ENCODE data around the gene PRSS12.

The PRSS12 gene

DNA sequence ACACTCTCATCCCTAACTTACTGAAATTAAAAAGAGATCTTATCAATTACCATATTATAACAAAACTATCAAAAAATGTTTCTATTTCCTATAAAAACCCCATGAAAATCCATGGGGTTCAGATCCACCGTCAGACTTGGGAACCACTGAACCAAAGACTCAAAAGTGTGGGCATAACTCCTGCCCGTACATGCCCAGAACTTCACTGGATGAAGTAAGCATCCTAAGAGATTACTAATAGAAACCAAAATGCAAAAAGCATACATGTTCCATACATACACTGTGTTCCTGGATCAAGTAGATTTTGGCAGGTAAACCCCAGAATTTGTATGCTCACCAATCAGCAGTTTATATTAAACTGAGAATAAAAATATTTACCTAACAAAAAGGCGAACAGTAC lies 66.1 kb downstream of the PRSS12 start:
- Histone ChIP-seq H3K27ac (replicated peaks) (no peak overlapping the region), H3K4me3 (replicated peaks; ENCODE audit: insufficient read depth, low read length) (no peak overlapping the region), H3K27me3 (ENCODE audit: insufficient read depth, poor library complexity, severe bottlenecking) (no peaks in the 10 kb centered on the region)
- no peak for DNase-seq (ENCODE audit: low read depth in 1 of 2, low spot score in 1 of 2)
- TF ChIP-seq SPI1 (IDR thresholded peaks at IDR 0.05; ENCODE audit: borderline replicate concordance, low read depth) (no peak), GABPA (IDR thresholded peaks at IDR 0.05; ENCODE audit: low read depth) (no peak), POLR2AphosphoS5 (IDR thresholded peaks at IDR 0.05; ENCODE audit: low read depth) (no peak)
- TF ChIP-seq, protein P1, sequence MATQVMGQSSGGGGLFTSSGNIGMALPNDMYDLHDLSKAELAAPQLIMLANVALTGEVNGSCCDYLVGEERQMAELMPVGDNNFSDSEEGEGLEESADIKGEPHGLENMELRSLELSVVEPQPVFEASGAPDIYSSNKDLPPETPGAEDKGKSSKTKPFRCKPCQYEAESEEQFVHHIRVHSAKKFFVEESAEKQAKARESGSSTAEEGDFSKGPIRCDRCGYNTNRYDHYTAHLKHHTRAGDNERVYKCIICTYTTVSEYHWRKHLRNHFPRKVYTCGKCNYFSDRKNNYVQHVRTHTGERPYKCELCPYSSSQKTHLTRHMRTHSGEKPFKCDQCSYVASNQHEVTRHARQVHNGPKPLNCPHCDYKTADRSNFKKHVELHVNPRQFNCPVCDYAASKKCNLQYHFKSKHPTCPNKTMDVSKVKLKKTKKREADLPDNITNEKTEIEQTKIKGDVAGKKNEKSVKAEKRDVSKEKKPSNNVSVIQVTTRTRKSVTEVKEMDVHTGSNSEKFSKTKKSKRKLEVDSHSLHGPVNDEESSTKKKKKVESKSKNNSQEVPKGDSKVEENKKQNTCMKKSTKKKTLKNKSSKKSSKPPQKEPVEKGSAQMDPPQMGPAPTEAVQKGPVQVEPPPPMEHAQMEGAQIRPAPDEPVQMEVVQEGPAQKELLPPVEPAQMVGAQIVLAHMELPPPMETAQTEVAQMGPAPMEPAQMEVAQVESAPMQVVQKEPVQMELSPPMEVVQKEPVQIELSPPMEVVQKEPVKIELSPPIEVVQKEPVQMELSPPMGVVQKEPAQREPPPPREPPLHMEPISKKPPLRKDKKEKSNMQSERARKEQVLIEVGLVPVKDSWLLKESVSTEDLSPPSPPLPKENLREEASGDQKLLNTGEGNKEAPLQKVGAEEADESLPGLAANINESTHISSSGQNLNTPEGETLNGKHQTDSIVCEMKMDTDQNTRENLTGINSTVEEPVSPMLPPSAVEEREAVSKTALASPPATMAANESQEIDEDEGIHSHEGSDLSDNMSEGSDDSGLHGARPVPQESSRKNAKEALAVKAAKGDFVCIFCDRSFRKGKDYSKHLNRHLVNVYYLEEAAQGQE (IDR thresholded peaks at IDR 0.05; ENCODE audit: insufficient replicate concordance, low read depth), result no peak
- TF ChIP-seq, protein P2, sequence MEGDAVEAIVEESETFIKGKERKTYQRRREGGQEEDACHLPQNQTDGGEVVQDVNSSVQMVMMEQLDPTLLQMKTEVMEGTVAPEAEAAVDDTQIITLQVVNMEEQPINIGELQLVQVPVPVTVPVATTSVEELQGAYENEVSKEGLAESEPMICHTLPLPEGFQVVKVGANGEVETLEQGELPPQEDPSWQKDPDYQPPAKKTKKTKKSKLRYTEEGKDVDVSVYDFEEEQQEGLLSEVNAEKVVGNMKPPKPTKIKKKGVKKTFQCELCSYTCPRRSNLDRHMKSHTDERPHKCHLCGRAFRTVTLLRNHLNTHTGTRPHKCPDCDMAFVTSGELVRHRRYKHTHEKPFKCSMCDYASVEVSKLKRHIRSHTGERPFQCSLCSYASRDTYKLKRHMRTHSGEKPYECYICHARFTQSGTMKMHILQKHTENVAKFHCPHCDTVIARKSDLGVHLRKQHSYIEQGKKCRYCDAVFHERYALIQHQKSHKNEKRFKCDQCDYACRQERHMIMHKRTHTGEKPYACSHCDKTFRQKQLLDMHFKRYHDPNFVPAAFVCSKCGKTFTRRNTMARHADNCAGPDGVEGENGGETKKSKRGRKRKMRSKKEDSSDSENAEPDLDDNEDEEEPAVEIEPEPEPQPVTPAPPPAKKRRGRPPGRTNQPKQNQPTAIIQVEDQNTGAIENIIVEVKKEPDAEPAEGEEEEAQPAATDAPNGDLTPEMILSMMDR (IDR thresholded peaks at IDR 0.05; ENCODE audit: insufficient read depth, low read length), result no peak

DNA sequence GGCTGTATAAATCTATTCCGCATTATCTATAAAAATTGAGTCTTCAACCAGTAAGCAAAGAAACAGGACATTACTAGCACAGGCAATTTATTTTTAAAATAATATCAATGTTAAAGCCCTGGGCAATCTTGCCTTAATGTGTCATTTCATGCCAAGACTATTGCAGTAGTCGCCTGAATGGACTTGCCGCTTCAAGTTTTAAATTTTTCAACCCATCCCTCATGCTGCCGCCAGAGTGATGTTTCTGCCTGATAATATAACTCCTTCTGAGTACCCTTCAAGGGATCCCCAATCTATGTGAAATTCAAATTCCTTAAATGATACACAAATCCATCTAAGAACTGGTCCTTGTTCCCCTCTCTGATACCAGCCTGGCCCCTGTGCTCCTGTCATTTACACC lies 66.9 kb downstream of the PRSS12 start:
- Histone ChIP-seq H3K27me3 (ENCODE audit: insufficient read depth, poor library complexity, severe bottlenecking) (no peaks in the 10 kb centered on the region), H3K27ac (replicated peaks) (no peak overlapping the region), H3K4me3 (replicated peaks; ENCODE audit: insufficient read depth, low read length) (no peak overlapping the region)
- TF ChIP-seq, protein P2 (IDR thresholded peaks at IDR 0.05; ENCODE audit: insufficient read depth, low read length), result no peak
- TF ChIP-seq POLR2AphosphoS5 (IDR thresholded peaks at IDR 0.05; ENCODE audit: low read depth) (no peak), GABPA (IDR thresholded peaks at IDR 0.05; ENCODE audit: low read depth) (no peak), SPI1 (IDR thresholded peaks at IDR 0.05; ENCODE audit: borderline replicate concordance, low read depth) (no peak)
- TF ChIP-seq, protein P1 (IDR thresholded peaks at IDR 0.05; ENCODE audit: insufficient replicate concordance, low read depth), result no peak
- no peak for DNase-seq (ENCODE audit: low read depth in 1 of 2, low spot score in 1 of 2)

DNA sequence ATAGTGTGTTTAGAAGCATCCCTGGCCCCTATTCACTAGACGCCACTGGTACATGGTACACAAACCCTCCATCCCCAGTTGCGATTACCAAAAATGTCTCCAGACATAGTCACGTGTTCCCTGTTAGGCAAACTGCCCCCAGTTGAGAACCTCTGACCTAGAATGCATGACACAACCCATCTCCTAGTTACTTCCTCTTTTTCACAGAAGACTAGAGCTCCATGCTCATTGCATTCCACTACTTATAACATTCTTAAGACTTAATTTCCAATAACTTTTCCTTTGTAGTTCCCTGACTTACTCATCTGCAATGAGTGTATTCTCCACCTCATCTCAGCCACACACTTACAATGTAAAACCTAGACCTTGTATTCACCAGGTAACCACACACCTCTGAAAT lies 68.6 kb downstream of the PRSS12 start:
- Histone ChIP-seq H3K4me3 (replicated peaks; ENCODE audit: insufficient read depth, low read length) (no peak overlapping the region), H3K27me3 (ENCODE audit: insufficient read depth, poor library complexity, severe bottlenecking) (no peaks in the 10 kb centered on the region), H3K27ac (replicated peaks) (peak overlapping the region; percentile 47)
- peak; percentile 65 to 89 for DNase-seq (ENCODE audit: low read depth in 1 of 2, low spot score in 1 of 2)
- TF ChIP-seq POLR2AphosphoS5 (IDR thresholded peaks at IDR 0.05; ENCODE audit: low read depth), result peak; percentile 37; the same call in 1 of the 2 replicates
- TF ChIP-seq SPI1 (IDR thresholded peaks at IDR 0.05; ENCODE audit: borderline replicate concordance, low read depth), result no peak
- no peak for TF ChIP-seq GABPA (IDR thresholded peaks at IDR 0.05; ENCODE audit: low read depth)

DNA sequence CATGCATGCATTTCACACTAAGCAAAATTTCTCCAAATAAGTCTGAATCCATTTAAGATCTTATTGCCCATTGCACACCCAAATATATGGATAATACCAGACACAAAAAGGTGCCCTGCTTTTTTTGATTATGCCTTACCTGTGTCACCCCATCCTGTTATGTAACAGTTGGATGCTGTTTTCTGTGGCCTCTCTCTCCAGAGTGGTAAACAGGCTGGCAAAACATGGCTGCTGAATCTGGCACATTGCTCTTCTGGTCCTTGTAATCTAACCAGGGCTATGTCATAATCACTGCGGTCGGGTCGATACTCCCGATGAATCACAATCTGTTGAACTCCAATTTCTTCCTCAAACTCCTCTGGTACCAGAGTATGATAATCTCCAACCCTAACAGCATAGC lies 70.1 kb downstream of the PRSS12 start:
- peak; percentile 60 for TF ChIP-seq POLR2AphosphoS5 (IDR thresholded peaks at IDR 0.05; ENCODE audit: low read depth)
- TF ChIP-seq, protein P2 (IDR thresholded peaks at IDR 0.05; ENCODE audit: insufficient read depth, low read length), result no peak
- Histone ChIP-seq H3K27me3 (ENCODE audit: insufficient read depth, poor library complexity, severe bottlenecking) (no peaks in the 10 kb centered on the region), H3K27ac (replicated peaks) (no peak overlapping the region), H3K4me3 (replicated peaks; ENCODE audit: insufficient read depth, low read length) (no peak overlapping the region)
- peak; percentile 76 to 84 for DNase-seq (ENCODE audit: low read depth in 1 of 2, low spot score in 1 of 2)
